GM19023 (cell line): ENCODE results near the gene GRID2.
A peak's percentile ranks its signal among the peaks of the same experiment; 100 is the strongest.
"Not testable (repeated sequence)": the region's sequence is repeated elsewhere in the genome, so short reads cannot be mapped to it uniquely, and the experiment has no call there.

ENCODE experiments used
- ATAC-seq: cut with Tn5 transposase; IDR thresholded peaks from one replicate; pipeline ENCODE4 v1.9.1; 2021; ENCODE audit warnings: mild to moderate bottlenecking, moderate library complexity; ENCODE audit not compliant: unreplicated experiment

GRID2 gene

GRCh38 chr4:93646233-93646930 is 1342.6 kb downstream of the GRID2 start:
- ATAC-seq = no peak

GRCh38 chr4:93648258-93648657 is 1344.5 kb downstream of the GRID2 start:
- no peak for ATAC-seq

DNA sequence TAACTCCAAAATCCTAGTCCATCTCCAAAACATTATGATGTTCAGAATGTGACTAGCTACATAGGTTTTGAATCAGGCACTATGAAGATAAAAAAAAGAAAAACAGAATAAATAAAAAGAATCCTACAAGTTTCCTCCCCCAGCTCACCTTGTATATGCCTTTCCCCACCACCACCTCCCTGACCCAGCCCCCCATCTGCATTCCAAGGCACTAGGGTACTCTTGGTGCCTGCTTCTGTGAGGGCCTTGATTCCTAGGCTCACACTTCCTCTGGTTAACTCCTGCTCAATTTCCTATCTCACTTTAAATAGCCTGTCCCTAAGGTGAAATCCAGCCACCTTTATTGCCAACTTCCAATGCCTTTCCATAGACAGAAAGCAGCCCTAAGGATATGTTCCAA is 1346.1 kb downstream of the GRID2 start:
- ATAC-seq = no peak

DNA sequence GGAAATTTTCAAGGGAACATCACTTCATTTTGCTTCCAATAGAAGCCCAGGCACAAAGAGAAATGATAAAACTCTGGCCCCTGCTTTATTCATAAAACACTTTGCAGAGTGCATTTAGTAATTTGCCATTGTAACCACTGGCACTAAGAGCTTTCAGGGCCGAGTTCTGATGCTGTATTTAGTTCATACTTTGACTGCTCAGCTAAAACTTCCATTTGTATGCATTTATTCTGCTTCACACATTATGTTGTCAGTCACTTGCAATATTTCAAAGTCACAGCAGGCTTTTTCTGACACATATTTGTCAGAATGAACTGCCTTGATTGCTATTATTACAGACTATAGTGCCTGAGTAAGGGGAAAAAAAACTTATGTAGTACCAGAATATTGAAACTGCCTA is 1350.4 kb downstream of the GRID2 start:
- no peak for ATAC-seq

DNA sequence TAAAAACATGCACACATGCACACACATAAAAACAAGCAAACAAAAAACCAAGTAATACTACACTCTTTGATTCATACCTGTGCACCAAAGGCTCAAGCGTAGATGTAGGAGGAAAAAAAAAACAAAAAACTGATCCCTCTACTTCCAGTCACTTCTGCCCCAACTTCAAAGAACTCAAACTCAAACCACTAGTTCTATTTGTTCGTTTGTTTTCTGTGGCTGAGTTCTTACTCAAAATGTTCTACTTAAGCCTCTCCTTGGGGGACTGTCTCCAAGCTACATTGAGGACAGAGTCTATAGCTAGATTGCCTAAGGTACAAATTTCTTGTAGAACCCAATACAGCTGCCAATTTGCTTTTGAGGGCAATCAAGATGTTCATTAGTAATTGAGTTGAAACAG is 1353.8 kb downstream of the GRID2 start:
- ATAC-seq = peak; percentile 79

- ATAC-seq = no peak
These were observed 1354.7 kb downstream of the GRID2 start for GRCh38 chr4:93658443-93658842.

- ATAC-seq = no peak
These were observed 1355.9 kb downstream of the GRID2 start for GRCh38 chr4:93659629-93660028.

DNA sequence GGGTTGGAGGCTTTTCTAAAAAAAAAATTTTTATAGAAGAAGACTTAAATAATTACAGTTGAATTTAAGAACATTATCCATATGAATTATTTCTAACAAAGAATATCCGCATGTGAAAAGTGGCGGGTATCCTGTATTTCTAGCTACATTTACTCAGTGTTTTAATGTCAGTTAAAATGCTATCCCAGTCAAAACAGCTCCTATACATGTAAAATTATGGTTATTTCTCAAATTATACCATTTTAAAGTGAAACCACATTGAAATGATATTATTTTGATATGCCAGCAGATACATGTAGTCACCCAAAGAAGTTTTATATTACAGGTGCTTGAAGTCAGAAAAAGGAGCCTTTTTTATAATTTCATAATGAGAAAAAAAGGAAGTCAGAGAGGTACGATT is 1356.3 kb downstream of the GRID2 start:
- ATAC-seq = no peak

- no peak for ATAC-seq
These were observed 1366.7 kb downstream of the GRID2 start for GRCh38 chr4:93670434-93670833.

DNA sequence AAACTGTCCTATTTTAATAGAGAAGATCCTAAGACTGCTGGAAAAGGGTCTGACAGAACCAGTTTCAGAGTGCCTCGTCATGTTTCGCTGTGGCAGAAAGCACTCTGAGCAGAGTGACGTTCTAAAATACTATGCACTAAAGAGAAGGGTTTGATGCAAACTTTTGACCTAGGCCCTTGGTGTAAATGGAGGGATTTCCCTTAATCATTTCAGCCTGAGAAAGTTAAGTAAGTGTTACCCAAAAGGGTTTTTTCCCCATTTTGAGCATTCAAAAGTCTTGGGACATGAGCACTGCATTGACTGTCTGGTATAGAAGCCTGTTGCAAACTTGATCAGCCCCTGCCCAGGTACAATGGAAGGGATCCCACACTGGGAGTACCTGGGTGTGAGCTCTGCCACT is 1367.3 kb downstream of the GRID2 start:
- no peak for ATAC-seq

- not testable (repeated sequence) for ATAC-seq
These were observed 1373.2 kb downstream of the GRID2 start for GRCh38 chr4:93676937-93677336.

GRCh38 chr4:93684571-93684970 is 1380.8 kb downstream of the GRID2 start:
- no peak for ATAC-seq

DNA sequence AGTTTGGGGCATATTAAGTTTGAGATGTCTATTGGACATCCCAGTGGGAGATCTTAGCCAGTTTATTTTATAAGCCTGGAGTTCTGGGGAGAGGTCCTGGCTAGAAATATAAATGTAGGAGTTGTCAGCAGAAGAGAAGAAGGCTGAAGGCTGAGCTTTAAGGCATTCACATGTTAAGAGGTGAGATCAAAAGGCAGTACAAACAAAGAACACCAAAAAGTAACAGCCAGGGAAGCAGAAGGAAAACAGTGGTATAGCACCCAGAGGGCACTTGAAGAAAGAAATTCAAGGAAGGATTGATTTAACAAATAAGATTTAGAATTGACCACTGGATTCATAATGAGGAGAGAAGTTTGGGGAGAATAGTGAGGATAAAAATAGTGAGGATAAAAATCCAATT is 1383.5 kb downstream of the GRID2 start:
- no peak for ATAC-seq

- no peak for ATAC-seq
These were observed 1385.2 kb downstream of the GRID2 start for GRCh38 chr4:93688978-93689377.

- no peak for ATAC-seq
These were observed 1389.4 kb downstream of the GRID2 start for GRCh38 chr4:93693141-93693540.

- no peak for ATAC-seq
These were observed 1394.9 kb downstream of the GRID2 start for GRCh38 chr4:93698686-93699085.

- ATAC-seq = no peak
These were observed 1396.8 kb downstream of the GRID2 start for GRCh38 chr4:93700571-93700970.

DNA sequence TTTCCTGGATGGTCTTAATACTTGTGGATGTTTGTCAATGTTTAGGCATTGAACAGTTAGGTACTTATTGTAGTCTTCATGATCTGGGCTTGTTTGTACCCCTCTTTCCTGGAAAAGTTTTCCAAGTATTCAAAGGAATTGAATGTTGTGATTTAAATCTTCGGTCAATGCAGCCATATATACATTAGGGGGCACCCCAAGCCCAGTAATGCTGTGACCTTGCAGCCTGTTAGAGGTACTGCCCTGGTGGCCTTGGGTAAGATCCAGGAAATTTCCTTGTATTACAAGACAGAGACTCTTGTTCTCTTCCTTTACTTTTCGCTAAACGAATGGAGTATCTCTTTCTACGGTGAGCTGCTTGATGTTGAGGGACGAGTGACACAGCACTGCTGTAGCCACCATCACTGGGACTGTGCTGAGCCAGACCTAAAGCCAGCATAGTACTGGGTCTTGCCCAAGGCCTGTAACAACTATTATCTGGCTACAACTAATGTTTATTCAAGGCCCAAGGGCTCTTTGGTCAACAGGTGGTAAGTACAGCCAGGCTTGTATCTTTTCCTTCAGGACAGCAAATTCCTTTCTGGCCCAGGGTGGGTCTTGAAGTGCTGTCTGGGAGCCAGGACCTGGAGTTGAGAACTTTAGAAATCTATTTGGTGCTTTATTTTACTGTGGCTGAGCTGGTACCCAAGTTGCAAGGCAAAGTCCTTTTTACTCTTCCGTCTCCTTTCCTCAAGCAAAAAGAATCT is 1406.5 kb downstream of the GRID2 start:
- ATAC-seq = peak; percentile 69

GRCh38 chr4:93710847-93711430 is 1407.2 kb downstream of the GRID2 start:
- no peak for ATAC-seq

DNA sequence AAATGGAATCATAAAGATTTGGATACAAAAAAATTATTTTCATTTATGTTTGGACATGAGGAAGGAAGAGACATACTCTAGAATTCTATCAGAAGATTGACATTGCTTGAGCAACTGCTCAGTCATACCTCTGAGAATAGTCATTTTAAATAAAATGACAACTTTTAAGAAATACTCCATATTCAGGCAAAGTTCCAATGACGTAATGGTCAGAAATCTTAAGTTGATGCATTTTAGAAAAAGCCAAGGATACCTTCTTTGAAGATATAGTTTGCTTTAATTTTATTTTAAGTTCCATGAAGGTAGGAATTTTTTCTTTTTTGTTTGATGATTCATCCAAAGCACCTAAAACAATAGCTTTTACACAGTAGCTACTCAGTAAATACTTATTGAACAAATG is 1414.5 kb downstream of the GRID2 start:
- ATAC-seq = no peak

GRCh38 chr4:93719552-93719951 is 1415.8 kb downstream of the GRID2 start:
- ATAC-seq = no peak

DNA sequence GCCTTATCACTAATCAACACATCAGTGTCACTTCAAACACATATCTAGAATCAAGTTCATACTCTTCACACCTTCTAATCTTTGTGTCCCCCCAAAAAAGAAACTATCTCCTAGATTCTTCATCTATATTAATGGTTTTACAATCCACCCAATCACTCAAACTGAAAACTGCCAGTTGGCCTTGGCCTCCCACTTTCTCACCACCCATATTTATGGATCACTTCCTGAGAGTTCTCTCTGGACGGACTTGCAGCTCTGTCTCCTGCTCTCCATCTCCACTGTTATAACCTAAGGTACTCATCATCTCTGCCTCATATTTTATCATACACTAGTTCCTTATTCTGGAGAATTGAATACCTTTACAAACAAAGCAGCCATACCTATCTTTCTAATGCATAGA is 1418.7 kb downstream of the GRID2 start:
- no peak for ATAC-seq
